OCI-LY7 (cell line): ENCODE measurements around the gene ATP2A3.

ENCODE experiments used
- EZH2phosphoT487 ChIP-seq: fragments of 200-600 bp; sonication (generic); IDR thresholded peaks from 2 replicates; pipeline ENCODE4 v1.6.1; 2018; ENCODE audit warnings: low read depth, borderline replicate concordance, mild to moderate bottlenecking, mixed run types, antibody characterized with exemption, low read length, moderate library complexity, mixed read lengths
- TF ChIP-seq, protein P1 (sequence below): fragments of 200-600 bp; sonication (generic); conservative IDR thresholded peaks from 2 replicates; pipeline ENCODE4 v1.5.1; 2014; ENCODE audit warnings: mild to moderate bottlenecking, antibody characterized with exemption, low read length, moderate library complexity, mixed read lengths

DNA sequence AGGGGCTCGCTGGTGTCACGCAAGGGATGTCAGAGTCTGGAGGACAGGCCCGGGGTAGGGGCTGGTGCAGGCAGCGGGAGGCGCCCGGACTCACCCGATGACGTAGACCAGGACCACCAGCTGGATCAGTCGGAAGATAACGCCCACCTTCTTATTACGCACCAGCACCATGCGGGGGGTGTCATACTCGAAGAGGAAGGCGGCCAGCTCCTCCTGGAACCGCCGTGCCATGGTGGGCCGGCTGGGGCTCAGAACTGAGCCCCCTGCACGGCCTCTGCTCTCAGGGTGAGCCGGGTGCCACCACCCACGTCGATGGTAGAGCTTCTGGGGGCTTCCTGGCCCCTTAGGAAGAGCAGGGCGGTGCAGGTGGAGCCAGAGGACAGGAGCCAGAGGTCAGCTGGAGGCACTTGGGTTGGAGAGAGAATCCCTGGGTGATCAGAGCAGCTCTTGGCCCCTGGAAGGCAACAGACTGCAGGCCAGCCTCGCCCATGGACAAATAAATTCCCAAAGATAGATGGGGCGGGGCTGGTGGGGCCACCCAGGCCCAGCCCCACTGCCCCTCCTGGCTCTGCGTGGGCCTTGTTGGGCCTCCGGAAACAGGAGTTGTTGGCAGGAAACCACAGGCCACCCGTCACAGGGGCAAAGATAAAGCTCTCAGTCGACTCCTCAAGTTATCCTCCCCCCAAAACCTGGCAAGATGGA lies 48.1 kb downstream of the ATP2A3 start, which contains the start of gene P2RX1:
- TF ChIP-seq, protein P1, sequence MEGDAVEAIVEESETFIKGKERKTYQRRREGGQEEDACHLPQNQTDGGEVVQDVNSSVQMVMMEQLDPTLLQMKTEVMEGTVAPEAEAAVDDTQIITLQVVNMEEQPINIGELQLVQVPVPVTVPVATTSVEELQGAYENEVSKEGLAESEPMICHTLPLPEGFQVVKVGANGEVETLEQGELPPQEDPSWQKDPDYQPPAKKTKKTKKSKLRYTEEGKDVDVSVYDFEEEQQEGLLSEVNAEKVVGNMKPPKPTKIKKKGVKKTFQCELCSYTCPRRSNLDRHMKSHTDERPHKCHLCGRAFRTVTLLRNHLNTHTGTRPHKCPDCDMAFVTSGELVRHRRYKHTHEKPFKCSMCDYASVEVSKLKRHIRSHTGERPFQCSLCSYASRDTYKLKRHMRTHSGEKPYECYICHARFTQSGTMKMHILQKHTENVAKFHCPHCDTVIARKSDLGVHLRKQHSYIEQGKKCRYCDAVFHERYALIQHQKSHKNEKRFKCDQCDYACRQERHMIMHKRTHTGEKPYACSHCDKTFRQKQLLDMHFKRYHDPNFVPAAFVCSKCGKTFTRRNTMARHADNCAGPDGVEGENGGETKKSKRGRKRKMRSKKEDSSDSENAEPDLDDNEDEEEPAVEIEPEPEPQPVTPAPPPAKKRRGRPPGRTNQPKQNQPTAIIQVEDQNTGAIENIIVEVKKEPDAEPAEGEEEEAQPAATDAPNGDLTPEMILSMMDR: no peak
- TF ChIP-seq EZH2phosphoT487: no peak
